Measurements from ENCODE around the gene RRAD.
A peak's percentile ranks its signal among the peaks of the same experiment; 100 is the strongest.
"Not testable (repeated sequence)": the region's sequence is repeated elsewhere in the genome, so short reads cannot be mapped to it uniquely, and the experiment has no call there.

RRAD gene

DNA sequence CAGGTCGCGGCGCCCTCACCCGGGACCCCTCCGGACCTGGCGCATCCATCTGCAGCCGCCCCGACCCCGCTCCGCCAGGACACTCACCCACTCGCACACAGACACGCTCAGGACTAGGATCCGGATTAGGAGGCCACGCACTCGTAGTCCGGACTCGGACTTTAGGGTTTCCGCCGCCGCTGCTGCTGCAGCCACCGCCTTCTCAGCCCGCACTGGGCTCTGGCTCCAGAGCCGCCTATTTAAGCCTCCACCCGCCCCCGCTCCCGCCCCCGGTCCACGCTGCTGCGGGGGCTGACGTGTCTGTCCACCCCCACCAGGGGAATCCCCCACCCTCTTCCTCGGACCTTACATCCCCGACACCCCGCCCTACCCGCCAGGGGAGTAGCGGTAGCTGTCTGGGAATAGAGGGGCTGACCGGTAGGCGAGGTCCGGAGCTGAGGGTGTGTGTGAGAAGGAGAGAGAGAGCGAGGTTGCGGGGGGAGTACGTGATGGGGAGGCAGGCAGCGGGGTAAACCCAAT lies at the start of gene RRAD:
RRAD (minus strand) TSS at position 214 of the 519 bp plus-strand sequence. CDS start 356 bp downstream, outside the sequence.
- DNase-seq = no peak

- DNase-seq = peak in 1 of 4 experiments; percentile 15
These were observed 49.6 kb upstream of the RRAD start for GRCh38 chr16:66974932-66975246.

DNA sequence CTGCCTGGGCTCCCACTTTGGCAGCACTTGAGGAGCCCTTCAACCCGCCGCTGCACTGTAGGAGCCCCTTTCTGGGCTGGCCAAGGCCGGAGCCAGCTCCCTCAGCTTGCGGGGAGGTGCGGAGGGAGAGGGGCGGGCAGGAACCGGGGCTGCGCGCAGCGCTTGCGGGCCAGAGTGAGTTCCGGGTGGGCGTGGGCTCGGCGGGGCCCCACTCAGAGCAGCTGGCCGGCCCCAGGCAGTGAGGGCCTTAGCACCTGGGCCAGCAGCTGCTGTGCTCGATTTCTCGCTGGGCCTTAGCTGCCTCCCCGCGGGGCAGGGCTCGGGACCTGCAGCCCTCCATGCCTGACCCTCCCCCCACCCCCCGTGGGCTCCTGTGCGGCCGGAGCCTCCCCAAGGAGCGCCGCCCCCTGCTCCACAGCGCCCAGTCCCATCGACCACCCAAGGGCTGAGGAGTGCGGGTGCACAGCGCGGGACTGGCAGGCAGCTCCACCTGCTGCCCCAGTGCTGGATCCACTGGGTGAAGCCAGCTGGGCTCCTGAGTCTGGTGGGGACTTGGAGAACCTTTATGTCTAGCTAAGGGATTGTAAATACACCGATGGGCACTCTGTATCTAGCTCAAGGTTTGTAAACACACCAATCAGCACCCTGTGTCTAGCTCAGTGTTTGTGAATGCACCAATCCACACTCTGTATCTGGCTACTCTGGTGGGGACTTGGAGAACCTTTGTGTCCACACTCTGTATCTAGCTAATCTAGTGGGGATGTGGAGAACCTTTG lies 49.0 kb upstream of the RRAD start:
- not testable (repeated sequence) for DNase-seq

- no peak for DNase-seq
These were observed 48.4 kb upstream of the RRAD start for GRCh38 chr16:66973716-66974115.

DNA sequence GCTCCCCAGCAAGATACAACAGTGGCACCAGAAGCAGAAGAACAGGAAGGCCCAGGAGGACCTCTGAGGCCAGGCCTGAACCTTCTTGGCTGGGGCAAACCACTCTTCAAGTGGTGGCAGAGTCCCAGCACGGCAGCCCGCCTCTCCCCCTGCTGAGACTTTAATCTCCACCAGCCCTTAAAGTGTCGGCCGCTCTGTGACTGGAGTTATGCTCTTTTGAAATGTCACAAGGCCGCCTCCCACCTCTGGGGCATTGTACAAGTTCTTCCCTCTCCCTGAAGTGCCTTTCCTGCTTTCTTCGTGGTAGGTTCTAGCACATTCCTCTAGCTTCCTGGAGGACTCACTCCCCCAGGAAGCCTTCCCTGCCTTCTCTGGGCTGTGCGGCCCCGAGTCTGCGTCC lies 47.6 kb upstream of the RRAD start:
- DNase-seq = no peak

- DNase-seq = no peak
These were observed 45.7 kb upstream of the RRAD start for GRCh38 chr16:66970775-66971720.

DNA sequence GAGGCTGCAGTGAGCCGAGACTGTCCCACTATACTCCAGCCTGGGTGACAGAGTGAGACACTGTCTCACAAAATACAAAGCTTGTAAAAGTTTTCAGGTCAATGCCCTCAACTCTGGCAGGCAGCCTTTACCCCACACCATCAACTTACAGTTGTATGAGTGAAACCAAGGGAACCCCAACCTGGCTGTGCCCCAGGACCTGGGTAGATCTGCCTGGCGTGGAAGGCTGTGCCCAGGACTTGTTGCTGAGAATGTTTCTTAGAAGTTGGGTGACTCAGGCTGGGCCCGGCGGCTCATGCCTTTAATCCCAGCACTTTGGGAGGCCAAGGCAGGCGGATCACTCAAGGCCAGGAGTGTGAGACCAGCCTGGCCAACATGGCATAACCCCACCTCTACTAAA lies 43.5 kb upstream of the RRAD start:
- no peak for DNase-seq

DNA sequence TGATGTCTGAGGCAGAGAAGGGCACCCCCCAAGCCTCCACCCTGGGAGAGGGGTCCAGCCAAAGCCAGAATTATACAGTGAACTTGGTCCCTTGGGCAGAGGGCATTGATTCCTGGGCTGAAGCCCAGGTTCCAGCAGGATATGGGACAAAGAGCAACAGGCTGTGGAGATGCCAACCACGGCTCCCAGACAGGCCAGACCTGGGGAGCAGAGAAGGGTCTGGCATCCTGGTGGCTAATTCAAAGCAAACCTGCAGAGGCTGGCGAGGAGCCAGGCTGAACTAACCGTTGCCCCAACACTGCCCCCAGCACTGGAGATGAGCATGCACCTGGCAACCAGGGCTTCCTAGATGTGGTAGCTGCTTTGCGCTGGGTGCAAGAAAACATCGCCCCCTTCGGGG lies 38.7 kb upstream of the RRAD start:
- no peak for DNase-seq

GRCh38 chr16:66961914-66962313 lies 36.6 kb upstream of the RRAD start:
- no peak for DNase-seq

DNA sequence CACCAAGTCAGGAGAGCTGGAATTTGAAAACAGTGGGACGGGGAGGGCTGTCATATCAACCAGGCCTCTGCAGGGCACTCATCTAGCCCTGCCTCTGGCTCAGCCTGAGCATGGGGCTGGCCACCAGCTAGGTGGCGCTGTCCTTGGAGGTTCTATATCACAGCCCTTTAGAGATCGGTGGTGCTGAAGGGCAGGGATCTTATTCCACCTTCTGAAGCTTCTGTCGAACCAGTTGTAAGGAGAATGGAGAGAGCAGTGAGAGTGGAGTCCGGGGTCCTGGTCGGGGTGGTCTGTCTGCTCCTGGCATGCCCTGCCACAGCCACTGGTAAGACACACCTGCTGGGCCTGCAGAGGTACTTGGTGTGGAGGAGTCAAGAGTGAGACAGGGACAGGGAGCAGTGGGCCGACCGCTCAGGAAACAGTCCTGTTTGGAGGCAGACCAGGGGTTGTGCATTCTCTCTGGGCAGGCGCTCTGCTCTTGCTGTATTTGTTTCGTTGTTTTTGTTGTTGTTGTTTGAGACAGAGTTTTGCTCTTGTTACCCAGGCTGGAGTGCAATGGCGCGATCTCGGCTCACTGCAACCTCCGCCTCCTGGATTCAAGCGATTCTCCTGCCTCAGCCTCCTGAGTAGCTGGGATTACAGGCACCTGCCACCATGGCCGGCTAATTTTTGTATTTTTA lies 35.9 kb upstream of the RRAD start, which contains the start of gene CES3:
CES3 (plus strand) TSS at position 202 of the 680 bp plus-strand sequence; CDS start at position 244, 42 bp downstream.
- peak in 2 of 4 experiments; percentile 10 to 43 for DNase-seq

DNA sequence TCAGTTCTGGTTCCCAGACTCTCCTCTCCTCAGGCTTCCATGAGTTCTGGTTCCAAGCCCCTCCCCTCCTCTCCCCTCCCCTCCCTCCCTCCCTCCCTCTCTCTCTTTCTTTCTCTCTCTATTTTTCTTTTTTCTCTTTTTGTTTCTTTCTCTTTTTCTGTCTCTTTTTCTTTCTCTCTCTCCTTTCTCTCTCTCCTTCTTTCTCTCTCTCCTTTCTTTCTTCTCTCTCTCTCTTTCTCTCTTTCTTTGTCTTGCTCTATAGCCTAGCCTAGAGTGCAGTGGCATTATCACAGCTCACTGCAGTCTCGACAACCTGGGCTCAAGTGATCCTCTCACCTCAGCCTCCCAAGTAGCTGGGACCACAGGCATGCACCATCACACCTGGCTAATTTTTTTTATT lies 34.9 kb upstream of the RRAD start:
- no peak for DNase-seq

- no peak for DNase-seq
These were observed 34.4 kb upstream of the RRAD start for GRCh38 chr16:66959704-66960161.

- DNase-seq = no peak
These were observed 33.7 kb upstream of the RRAD start for GRCh38 chr16:66958857-66959703.

GRCh38 chr16:66956154-66956457 lies 30.8 kb upstream of the RRAD start:
- DNase-seq = not testable (repeated sequence)

GRCh38 chr16:66955363-66956153 lies 30.2 kb upstream of the RRAD start:
- not testable (repeated sequence) for DNase-seq

DNA sequence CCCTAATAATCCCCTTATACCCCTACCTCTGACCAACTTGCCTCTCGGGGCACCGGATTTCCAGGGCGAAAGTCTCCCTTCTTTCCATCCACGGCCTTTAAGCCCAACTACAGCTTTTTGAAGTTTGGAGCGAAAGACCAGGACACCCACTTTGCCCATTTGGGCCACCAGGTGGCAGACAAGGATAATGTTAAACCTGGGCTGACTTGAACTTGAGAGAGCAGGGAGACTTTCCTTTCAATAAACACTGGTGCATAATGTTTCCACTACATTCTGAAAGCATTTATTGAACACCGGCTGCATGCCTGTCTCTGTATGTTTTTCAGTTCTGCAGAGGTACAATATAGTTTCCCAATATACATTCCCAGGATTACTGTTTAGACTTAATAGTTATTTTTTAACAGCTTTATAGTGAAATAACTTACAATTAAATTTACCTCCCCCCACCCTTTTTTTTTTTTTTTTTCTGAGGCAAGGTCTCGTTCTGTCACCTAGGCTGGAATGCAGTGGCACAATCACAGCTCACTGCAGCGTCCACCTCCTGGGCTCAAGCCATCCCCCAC lies 28.8 kb upstream of the RRAD start:
- DNase-seq = peak; percentile 19 to 66 (median 38)

GRCh38 chr16:66953462-66954096 lies 28.2 kb upstream of the RRAD start:
- DNase-seq = no peak

DNA sequence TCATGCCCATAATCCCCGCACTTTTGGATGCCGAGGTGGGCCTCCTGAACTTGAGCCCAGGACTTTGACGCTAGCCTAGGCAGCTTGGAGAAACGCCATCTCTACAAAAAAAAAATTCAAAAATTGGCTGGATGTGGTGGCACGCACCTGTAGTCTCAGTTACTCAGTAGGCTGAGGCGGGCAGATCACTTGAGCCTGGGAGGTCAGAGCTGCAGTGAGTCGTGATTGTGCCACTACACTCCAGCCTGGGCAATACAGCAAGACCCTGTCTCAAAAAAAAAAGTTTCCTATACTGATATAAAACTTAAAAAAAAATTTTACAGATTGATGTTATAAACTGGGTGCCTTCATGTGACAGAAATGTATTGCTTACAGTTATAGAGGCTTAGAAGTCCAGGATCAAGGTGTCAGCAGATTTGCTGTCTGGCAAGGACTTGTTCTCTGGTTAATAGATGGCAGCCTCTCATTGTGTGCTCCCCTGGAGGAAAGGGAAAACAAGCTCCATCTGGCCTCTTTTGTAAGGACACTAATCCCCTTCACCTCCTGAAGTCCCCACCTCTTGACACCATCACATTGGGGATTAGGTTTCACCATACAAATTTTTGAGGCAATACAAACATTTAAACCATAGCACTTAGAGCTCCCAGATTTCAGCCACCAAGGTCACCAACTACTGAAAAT lies 27.2 kb upstream of the RRAD start:
- no peak for DNase-seq

DNA sequence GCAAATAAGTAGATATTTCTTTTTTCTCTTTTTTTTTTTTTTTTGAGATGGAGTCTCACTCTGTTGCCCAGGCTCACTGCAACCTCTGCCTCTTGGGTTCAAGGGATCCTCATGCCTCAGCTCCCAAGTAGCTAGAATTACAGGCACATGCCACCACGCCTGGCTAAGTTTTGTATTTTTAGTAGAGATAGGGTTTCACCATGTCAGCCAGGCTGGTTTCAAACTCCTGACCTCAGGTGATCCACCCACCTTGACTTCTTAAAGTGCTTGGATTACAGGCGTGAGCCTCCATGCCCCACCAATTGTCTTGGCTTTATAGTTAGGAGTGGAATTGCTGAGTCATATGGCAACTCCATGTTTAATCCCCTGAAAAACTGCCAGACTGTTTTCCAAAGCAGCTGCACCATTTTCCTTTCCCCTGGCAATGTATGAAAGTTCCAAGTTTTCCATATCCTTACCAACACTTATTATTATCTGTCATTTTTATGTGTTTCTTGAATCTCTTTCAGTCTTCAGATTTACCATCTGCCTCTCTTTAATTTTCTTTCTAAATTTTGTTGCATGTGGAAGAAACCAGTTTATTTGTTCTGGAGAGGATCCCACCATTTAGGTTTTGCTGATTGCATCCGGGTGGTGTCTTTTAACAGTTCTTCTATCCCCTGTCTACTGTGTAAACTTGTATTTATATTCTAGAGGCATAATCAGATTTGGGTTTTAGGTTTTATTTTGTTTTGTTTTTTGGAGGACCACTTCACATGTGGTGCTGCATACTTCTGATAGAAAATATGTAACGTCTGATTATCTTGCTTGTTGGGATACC lies 25.8 kb upstream of the RRAD start:
- no peak for DNase-seq
